ENCODE data around the gene TRIM54.

TRIM54 gene

GRCh38 chr2:27322766-27323595 lies 40.8 kb downstream of the TRIM54 start, which contains the start of gene MPV17 (continued):
- TF ChIP-seq ZNF704 (tag by site-specific recombination; IDR thresholded peaks at IDR 0.05) (no peak), ZIC2 (tag by site-specific recombination; IDR thresholded peaks at IDR 0.05) (no peak), ZNF112 (tag by site-specific recombination; IDR thresholded peaks at IDR 0.05) (no peak), ZNF596 (tag by site-specific recombination; IDR thresholded peaks at IDR 0.05) (no peak), ZSCAN30 (tag by site-specific recombination; IDR thresholded peaks at IDR 0.05) (no peak), ZNF202 (tag by site-specific recombination; IDR thresholded peaks at IDR 0.05; ENCODE audit: borderline replicate concordance) (no peak), ZNF548 (tag by site-specific recombination; IDR thresholded peaks at IDR 0.05) (no peak), ZNF518A (tag by site-specific recombination; conservative IDR thresholded peaks at IDR 0.05; ENCODE audit: low read depth) (0 out of 2 replicates have a peak, but pooled peaks have one; percentile 54), ZNF549 (tag by site-specific recombination; IDR thresholded peaks at IDR 0.05) (no peak), ZNF155 (tag by site-specific recombination; IDR thresholded peaks at IDR 0.05) (no peak), ZNF26 (tag by site-specific recombination; IDR thresholded peaks at IDR 0.05) (no peak), ZNF473 (tag by site-specific recombination; IDR thresholded peaks at IDR 0.05) (no peak), ZNF629 (tag by site-specific recombination; IDR thresholded peaks at IDR 0.05) (peak; percentile 65), PRDM10 (tag by site-specific recombination; IDR thresholded peaks at IDR 0.05) (peak; percentile 97), SALL2 (tag by site-specific recombination; IDR thresholded peaks at IDR 0.05; ENCODE audit: borderline replicate concordance) (no peak), ZNF707 (tag by site-specific recombination; IDR thresholded peaks at IDR 0.05) (no peak)
- TF ChIP-seq, protein P1, sequence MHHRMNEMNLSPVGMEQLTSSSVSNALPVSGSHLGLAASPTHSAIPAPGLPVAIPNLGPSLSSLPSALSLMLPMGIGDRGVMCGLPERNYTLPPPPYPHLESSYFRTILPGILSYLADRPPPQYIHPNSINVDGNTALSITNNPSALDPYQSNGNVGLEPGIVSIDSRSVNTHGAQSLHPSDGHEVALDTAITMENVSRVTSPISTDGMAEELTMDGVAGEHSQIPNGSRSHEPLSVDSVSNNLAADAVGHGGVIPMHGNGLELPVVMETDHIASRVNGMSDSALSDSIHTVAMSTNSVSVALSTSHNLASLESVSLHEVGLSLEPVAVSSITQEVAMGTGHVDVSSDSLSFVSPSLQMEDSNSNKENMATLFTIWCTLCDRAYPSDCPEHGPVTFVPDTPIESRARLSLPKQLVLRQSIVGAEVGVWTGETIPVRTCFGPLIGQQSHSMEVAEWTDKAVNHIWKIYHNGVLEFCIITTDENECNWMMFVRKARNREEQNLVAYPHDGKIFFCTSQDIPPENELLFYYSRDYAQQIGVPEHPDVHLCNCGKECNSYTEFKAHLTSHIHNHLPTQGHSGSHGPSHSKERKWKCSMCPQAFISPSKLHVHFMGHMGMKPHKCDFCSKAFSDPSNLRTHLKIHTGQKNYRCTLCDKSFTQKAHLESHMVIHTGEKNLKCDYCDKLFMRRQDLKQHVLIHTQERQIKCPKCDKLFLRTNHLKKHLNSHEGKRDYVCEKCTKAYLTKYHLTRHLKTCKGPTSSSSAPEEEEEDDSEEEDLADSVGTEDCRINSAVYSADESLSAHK (tag by site-specific recombination; IDR thresholded peaks at IDR 0.05) = no peak
- TF ChIP-seq, protein P2, sequence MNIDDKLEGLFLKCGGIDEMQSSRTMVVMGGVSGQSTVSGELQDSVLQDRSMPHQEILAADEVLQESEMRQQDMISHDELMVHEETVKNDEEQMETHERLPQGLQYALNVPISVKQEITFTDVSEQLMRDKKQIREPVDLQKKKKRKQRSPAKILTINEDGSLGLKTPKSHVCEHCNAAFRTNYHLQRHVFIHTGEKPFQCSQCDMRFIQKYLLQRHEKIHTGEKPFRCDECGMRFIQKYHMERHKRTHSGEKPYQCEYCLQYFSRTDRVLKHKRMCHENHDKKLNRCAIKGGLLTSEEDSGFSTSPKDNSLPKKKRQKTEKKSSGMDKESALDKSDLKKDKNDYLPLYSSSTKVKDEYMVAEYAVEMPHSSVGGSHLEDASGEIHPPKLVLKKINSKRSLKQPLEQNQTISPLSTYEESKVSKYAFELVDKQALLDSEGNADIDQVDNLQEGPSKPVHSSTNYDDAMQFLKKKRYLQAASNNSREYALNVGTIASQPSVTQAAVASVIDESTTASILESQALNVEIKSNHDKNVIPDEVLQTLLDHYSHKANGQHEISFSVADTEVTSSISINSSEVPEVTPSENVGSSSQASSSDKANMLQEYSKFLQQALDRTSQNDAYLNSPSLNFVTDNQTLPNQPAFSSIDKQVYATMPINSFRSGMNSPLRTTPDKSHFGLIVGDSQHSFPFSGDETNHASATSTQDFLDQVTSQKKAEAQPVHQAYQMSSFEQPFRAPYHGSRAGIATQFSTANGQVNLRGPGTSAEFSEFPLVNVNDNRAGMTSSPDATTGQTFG (tag by site-specific recombination; IDR thresholded peaks at IDR 0.05; ENCODE audit: borderline replicate concordance) = no peak
- TF ChIP-seq, protein P3, sequence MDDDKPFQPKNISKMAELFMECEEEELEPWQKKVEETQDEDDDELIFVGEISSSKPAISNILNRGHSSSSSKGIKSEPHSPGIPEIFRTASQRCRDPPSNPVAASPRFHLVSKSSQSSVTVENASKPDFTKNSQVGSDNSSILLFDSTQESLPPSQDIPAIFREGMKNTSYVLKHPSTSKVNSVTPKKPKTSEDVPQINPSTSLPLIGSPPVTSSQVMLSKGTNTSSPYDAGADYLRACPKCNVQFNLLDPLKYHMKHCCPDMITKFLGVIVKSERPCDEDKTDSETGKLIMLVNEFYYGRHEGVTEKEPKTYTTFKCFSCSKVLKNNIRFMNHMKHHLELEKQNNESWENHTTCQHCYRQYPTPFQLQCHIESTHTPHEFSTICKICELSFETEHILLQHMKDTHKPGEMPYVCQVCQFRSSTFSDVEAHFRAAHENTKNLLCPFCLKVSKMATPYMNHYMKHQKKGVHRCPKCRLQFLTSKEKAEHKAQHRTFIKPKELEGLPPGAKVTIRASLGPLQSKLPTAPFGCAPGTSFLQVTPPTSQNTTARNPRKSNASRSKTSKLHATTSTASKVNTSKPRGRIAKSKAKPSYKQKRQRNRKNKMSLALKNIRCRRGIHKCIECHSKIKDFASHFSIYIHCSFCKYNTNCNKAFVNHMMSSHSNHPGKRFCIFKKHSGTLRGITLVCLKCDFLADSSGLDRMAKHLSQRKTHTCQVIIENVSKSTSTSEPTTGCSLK (tag by site-specific recombination; IDR thresholded peaks at IDR 0.05) = no peak
